Keratinocyte (primary cell): ENCODE data around the gene PLXNB2. TPM values are rescaled to one million over a fixed set of nuclear protein-coding genes. Genes with fewer than 3 reads are reported as not detected.
A peak's percentile ranks its signal among the peaks of the same experiment; 100 is the strongest.

ENCODE experiments used
- DNase-seq: peaks from one replicate; pipeline ENCODE4 v3.0.0-alpha.2; 2011; ENCODE audit warnings: low read depth, missing footprints, low spot score
- FAIRE-seq: peaks from 2 replicates; lab custom pipeline; 2011; peaks lifted over from hg19 to GRCh38; lab: Jason Lieb, UNC
- H2AFZ ChIP-seq: 2 replicates; pipeline ENCODE4 v1.6.0; 2012; ENCODE audit warnings: low read length, control low read depth, inconsistent platforms; ENCODE audit not compliant: control insufficient read depth
- H3K27ac ChIP-seq: 2 replicates; pipeline ENCODE4 v1.5.1; 2011; ENCODE audit warnings: low read length; ENCODE audit not compliant: control insufficient read depth, insufficient read depth
- H3K27me3 ChIP-seq: 3 replicates; pipeline ENCODE4 v1.6.0; 2011; ENCODE audit warnings: low read length; ENCODE audit not compliant: control insufficient read depth, insufficient read depth; ENCODE audit errors: extremely low read depth
- H3K36me3 ChIP-seq, 2 experiments: 2 replicates in 1 of 2; 3 replicates in 1 of 2; pipeline ENCODE4 v1.5.1; 2011; ENCODE audit warnings: low read length in 2 of 2, mild to moderate bottlenecking in 1 of 2; ENCODE audit not compliant: control insufficient read depth in 2 of 2, insufficient read depth in 2 of 2; ENCODE audit errors: extremely low read depth in 1 of 2
- H3K4me1 ChIP-seq: 3 replicates; pipeline ENCODE4 v1.5.1; 2011; ENCODE audit warnings: low read length; ENCODE audit not compliant: control insufficient read depth, insufficient read depth; ENCODE audit errors: extremely low read depth
- H3K4me2 ChIP-seq: 3 replicates; pipeline ENCODE4 v1.6.0; 2011; ENCODE audit warnings: low read depth, low read length; ENCODE audit not compliant: control insufficient read depth, insufficient read depth; ENCODE audit errors: extremely low read depth
- H3K4me3 ChIP-seq, 3 experiments: fragments of 200-600 bp in 1 of 3; sonication (generic) in 1 of 3; 2 replicates in 2 of 3; 3 replicates in 1 of 3; pipeline ENCODE4 v1.5.1; 2011 to 2016; ENCODE audit warnings: low read length in 3 of 3, mild to moderate bottlenecking in 3 of 3, control low read depth in 2 of 3, inconsistent platforms in 1 of 3, low read depth in 1 of 3, mixed read lengths in 1 of 3, mixed run types in 1 of 3, moderate library complexity in 1 of 3; ENCODE audit not compliant: control insufficient read depth in 2 of 3, insufficient read depth in 2 of 3; ENCODE audit errors: extremely low read depth in 1 of 3
- H3K79me2 ChIP-seq: 2 replicates; pipeline ENCODE4 v1.6.0; 2012; ENCODE audit warnings: low read length; ENCODE audit not compliant: control insufficient read depth, insufficient read depth
- H3K9ac ChIP-seq: 3 replicates; pipeline ENCODE4 v1.6.0; 2011; ENCODE audit warnings: low read length; ENCODE audit not compliant: control insufficient read depth, insufficient read depth; ENCODE audit errors: extremely low read depth
- H3K9me1 ChIP-seq: 3 replicates; pipeline ENCODE4 v1.6.0; 2011; ENCODE audit warnings: low read length; ENCODE audit not compliant: control insufficient read depth, insufficient read depth; ENCODE audit errors: extremely low read depth
- H3K9me3 ChIP-seq: 2 replicates; pipeline ENCODE4 v1.5.1; 2012; ENCODE audit warnings: low read depth, low read length; ENCODE audit not compliant: control insufficient read depth
- H4K20me1 ChIP-seq: 3 replicates; pipeline ENCODE4 v1.6.0; 2011; ENCODE audit warnings: low read length; ENCODE audit not compliant: control insufficient read depth, insufficient read depth; ENCODE audit errors: extremely low read depth
- CTCF ChIP-seq, 3 experiments: IDR thresholded peaks in 1 of 3; conservative IDR thresholded peaks in 1 of 3; optimal IDR thresholded peaks in 1 of 3; 2 replicates in 2 of 3; 3 replicates in 1 of 3; pipeline versions ENCODE3 to v1.5.1; 2011; ENCODE audit warnings: low read length in 3 of 3, mild to moderate bottlenecking in 3 of 3, moderate library complexity in 2 of 3, control low read depth in 1 of 3, inconsistent platforms in 1 of 3; ENCODE audit not compliant: insufficient read depth in 2 of 3; ENCODE audit errors: extremely low read depth in 1 of 3
- EZH2 ChIP-seq: IDR thresholded peaks from one replicate; pipeline ENCODE4 v1.6.1; 2012; ENCODE audit warnings: inconsistent platforms, mild to moderate bottlenecking, low read length, moderate library complexity
- dilution Hi-C: fragments of 300-500 bp; cut with MboI; formaldehyde crosslinking; loops from one replicate; pipeline ENCODE4 v1.7.0; 2020; ENCODE audit warnings: low sequenced_read_pairs; ENCODE audit not compliant: extremely low pct_ligation_motif_present
- polyA plus RNA-seq, 5 experiments: library from polyadenylated mRNA; depleted of rRNA in 3 of 5; stranded (reverse) in 3 of 5; stranded (forward) in 1 of 5; unstranded in 1 of 5; fragments of >200 nt; gene quantifications; 1 replicate in 1 of 5; 2 replicates in 3 of 5; 3 replicates in 1 of 5; pipeline versions ENCODE4 v1.2.1 to v1.2.3, GENCODE V29; 2011 to 2012; ENCODE audit warnings: missing spikeins in 2 of 5, low read depth in 1 of 5, low replicate concordance in 1 of 5

PLXNB2 gene
- polyA plus RNA-seq, 1 donor (not counting 4 experiments of a cell fraction or from before 2014, with no cell fraction given): 44.3 TPM

- dilution Hi-C loops: no loop called here
- DNase-seq (no peak), FAIRE-seq (no peak)
- Histone ChIP-seq H2AFZ (no peak overlapping the region), H3K9me3 (no peaks in the 10 kb centered on the region), H3K27ac (no peak overlapping the region), H3K4me1 (peaks cover 50% of the 10 kb centered on the region), H3K9ac (peak overlapping the region; percentile 33), H3K9me1 (peaks cover 5% of the 10 kb centered on the region), H3K4me3 (peak overlapping the region in 2 of 3 experiments; percentile 22 to 38), H4K20me1 (peaks cover 15% of the 10 kb centered on the region), H3K36me3 (peaks cover 6 to 8% of the 10 kb centered on the region in 2 experiments), H3K4me2 (peak overlapping the region; percentile 45), H3K79me2 (peaks cover 95% of the 10 kb centered on the region), H3K27me3 (no peaks in the 10 kb centered on the region)
- no peak for TF ChIP-seq CTCF (optimal IDR thresholded peaks at IDR 0.05 in 1 of 3, IDR thresholded peaks at IDR 0.05 in 1 of 3, conservative IDR thresholded peaks at IDR 0.05 in 1 of 3; ENCODE audit: extremely low read depth in 1 of 3, insufficient read depth in 2 of 3, low read length in 3 of 3)
- TF ChIP-seq EZH2: no peak
Measured at GRCh38 chr22:50299785-50300619, 7.4 kb downstream of the PLXNB2 start.

GRCh38 chr22:50298937-50299784 lies 8.3 kb downstream of the PLXNB2 start:
- H3K4me2 ChIP-seq: peak overlapping the region; percentile 45
- peaks cover 95% of the 10 kb centered on the region for H3K79me2 ChIP-seq
- H4K20me1 ChIP-seq: peaks cover 15% of the 10 kb centered on the region
- H3K9ac ChIP-seq: no peak overlapping the region
- H3K9me3 ChIP-seq: no peaks in the 10 kb centered on the region
- dilution Hi-C loops: no loop called here
- peaks cover 45% of the 10 kb centered on the region for H3K4me1 ChIP-seq
- TF ChIP-seq EZH2 (no peak), CTCF (optimal IDR thresholded peaks at IDR 0.05 in 1 of 3, IDR thresholded peaks at IDR 0.05 in 1 of 3, conservative IDR thresholded peaks at IDR 0.05 in 1 of 3; ENCODE audit: extremely low read depth in 1 of 3, insufficient read depth in 2 of 3, low read length in 3 of 3) (no peak)
- H3K4me3 ChIP-seq: no peak overlapping the region
- peaks cover 6 to 11% of the 10 kb centered on the region in 2 experiments for H3K36me3 ChIP-seq
- peaks cover 5% of the 10 kb centered on the region for H3K9me1 ChIP-seq
- no peak overlapping the region for H2AFZ ChIP-seq
- no peak for FAIRE-seq
- no peak for DNase-seq
- no peak overlapping the region for H3K27ac ChIP-seq
- H3K27me3 ChIP-seq: no peaks in the 10 kb centered on the region
